GM21528 (cell line): ENCODE results near the gene ZER1.
"Not testable (repeated sequence)": the region's sequence is repeated elsewhere in the genome, so short reads cannot be mapped to it uniquely, and the experiment has no call there.

Experiments used
- ATAC-seq: cut with Tn5 transposase; IDR thresholded peaks from one replicate; pipeline ENCODE4 v1.9.1; 2021; ENCODE audit warnings: mild to moderate bottlenecking, moderate library complexity; ENCODE audit not compliant: unreplicated experiment, low FRiP score

Gene ZER1

DNA sequence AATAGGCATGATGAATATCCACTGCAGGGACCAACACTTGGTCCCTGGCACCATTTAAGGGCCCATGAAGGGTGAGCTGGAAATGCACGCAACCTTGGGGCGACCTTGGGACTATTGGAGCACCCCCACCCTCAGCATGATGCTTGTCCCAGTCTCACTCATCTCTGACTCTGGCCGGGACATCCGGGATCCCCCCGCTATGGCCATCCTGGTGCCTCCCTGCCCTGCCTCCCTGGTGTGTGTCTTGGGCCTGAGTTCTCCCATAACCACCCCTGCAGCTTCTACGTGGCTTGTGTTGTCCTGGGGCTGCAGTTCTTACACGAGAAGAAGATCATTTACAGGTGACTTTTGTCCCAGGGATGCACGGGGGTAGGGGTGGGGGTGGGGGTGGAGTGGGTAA lies 53.7 kb downstream of the ZER1 start:
- no peak for ATAC-seq

DNA sequence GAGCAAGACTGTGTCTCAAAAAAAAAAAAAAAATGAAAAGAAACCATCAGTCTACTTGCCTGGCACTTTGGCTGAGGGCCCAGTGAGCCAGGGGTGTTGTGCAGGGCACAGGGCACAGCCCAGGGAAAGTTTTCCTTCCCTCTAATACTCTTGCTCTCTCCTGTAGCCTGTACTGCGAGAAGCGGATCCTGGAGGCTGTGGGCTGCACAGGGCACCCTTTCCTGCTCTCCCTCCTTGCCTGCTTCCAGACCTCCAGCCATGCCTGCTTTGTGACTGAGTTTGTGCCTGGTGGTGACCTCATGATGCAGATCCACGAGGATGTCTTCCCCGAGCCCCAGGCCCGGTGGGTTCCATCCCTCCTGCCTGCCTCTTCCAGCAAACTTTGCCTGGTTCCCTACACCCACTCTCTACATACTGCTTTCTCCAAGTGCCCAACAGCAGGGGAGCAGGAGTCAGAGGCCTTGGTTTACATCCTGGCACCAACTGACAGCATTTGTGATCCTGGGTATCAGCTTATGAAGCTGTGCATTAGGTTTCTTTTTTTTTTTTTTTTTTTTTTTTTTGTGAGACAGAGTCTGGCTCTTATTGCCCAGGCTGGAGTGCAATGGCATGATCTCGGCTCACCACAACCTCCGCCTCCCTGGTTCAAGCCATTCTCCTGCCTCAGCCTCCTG lies 55.0 kb downstream of the ZER1 start:
- no peak for ATAC-seq

DNA sequence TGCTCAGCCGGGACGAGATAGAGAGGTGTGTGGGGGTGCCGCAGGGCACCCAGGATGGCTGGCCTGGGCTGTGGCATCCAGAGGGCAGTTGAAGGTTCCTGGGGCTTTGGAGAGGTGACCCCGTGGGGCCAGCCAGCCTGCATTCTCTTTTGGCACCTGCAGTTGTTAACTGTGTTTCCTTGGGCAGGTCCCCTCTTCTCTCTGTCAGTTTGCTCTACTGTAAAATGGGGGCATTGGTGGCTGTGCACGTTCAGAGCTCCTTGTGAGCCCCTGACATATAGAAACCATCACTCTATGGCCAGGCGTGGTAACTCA lies 56.3 kb downstream of the ZER1 start:
- no peak for ATAC-seq

DNA sequence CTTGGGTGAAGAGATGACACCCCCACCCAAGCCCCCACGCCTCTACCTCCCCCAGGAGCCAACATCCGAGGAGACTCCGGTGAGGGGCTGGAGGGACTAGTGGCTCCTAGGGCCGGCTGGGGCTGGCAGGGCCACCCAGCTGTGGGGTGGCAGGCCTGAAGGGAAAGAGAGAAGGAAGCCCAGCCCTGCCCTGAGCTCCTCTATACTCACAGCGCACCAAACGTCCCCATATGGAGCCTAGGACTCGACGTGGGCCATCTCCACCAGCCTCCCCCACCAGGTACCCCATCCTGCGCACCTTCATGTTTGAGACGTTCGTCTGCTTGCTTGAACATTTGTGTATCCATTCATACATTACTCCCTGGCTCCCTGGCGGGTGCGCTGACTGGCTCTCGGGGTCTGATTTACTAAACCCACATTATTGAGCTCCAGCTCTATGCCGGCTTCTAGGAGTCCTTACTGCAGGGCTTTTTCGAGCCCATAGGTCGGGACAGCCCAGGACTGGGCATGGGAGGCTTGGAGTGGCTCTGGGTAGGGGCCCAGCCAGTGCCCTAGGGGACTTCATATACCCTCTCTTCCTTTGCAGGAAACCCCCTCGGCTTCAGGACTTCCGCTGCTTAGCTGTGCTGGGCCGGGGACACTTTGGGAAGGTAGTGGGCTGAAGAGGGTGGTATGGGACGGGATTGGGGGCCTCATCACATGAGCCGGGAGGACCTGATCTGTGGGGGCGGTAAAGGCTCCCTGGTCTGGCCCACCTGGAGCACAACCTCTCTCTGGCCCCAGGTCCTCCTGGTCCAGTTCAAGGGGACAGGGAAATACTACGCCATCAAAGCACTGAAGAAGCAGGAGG lies 56.9 kb downstream of the ZER1 start:
- ATAC-seq: no peak

- ATAC-seq: no peak
Observed at GRCh38 chr9:128713941-128714573, 57.7 kb downstream of the ZER1 start.

DNA sequence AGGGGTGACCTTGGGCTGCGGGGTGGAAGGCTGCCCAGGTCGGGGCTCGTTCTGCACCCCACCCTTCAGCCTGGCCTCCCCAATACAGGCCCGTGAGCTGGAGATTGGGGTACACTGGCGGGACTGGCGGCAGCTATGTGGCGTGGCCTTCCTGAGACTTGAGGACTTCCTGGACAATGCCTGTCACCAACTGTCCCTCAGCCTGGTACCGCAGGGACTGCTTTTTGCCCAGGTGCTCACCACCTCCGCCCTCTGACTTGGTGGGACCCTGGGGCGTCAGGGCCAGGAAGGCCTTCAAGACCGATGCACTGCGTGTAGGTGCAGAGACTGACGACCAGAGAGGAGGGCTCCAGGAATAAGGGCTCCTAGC lies 58.3 kb downstream of the ZER1 start:
- ATAC-seq: no peak

- no peak for ATAC-seq
Observed at GRCh38 chr9:128712451-128713410, 59.0 kb downstream of the ZER1 start.

DNA sequence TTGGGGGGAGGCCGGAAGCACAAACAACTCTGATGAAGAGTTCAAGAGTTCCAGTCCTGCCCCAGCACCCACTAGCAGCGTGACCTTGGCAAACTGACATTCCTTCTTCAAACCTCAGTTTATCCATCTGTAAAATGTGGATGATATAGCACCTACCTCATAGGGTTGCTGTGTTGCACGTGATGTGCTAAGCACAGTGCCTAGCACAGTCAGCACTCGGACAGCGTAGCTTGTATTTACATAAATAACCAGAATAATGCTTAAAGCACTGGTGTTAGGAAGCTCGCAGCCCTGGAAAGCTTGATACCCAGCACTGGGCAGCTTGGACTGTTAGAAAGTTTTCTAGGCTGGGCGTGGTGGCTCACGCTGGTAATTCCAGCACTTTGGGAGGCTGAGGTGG lies 64.3 kb downstream of the ZER1 start:
- no peak for ATAC-seq

DNA sequence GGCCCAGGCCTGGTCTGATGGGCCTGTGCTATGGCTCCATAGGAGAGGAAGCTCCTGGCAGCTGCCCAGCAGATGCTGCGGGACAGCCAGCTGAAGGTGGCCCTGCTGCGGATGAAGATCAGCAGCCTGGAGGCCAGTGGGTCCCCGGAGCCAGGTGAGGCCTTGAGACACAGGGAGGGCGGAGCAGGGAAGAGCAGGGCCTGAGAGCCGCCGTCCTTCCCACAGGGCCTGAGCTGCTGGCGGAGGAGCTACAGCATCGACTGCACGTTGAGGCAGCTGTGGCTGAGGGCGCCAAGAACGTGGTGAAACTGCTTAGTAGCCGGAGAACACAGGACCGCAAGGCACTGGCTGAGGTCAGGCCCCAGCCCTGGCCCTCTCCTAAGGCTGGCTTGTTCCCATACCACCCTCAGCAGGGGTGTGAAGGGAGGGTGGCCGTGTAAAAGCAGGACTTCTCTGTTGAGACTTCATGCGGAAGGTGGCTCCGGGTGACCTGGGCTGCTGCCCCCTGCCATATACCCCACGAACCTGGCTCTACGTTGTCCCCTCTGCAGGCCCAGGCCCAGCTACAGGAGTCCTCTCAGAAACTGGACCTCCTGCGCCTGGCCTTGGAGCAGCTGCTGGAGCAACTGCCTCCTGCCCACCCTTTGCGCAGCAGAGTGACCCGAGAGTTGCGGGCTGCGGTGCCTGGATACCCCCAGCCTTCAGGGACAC lies 64.9 kb downstream of the ZER1 start:
- ATAC-seq: no peak

GRCh38 chr9:128706045-128706444 lies 65.7 kb downstream of the ZER1 start:
- ATAC-seq: no peak

DNA sequence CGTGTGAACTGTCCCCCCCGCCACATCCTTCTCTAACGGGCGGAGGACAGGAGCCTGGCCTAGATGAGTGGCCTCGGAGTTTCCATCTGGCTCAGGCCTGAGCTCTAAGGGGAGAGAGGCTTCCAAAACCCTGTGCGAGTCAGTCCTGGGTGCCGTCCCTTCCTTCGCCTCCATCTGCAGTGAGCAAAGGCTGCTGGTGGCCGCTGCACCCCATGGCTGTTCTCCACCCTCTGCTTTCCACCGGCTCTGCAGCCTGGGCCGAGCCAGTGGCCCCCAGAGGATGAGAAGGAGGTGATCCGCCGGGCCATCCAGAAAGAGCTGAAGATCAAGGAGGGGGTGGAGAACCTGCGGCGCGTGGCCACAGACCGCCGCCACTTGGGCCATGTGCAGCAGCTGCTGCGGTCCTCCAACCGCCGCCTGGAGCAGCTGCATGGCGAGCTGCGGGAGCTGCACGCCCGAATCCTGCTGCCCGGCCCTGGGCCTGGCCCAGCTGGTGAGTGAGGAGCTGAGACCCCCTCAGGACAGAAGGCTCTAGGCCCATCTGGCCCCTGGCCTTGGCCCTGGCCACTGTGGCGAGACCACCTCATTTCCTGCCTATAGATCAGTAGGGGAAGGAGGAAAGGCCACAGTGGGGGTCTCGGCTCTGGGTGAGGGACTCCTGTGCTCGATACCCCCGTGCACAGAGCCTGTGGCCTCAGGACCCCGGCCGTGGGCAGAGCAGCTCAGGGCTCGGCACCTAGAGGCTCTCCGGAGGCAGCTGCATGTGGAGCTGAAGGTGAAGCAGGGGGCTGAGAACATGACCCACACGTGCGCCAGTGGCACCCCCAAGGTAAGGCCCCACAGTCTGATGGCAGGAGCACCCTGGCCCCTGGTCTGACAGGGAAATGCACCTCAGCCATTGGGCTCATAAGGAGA lies 66.4 kb downstream of the ZER1 start:
- ATAC-seq: no peak

DNA sequence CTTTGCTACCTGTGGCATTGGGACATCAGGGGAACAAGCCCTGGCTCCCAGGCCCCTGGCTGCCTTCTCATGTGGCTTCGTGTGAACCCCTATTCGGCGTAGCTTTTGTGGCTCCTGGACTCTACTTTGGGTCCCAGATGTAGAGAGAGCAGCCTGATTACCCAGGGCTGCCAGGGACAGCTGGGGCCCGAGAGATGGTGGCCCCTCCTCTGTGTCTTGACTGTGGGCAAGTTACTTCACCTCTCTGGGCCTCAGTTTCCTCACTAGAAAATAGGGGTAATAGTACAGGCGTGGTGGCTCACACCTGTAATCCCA lies 67.4 kb downstream of the ZER1 start:
- no peak for ATAC-seq

DNA sequence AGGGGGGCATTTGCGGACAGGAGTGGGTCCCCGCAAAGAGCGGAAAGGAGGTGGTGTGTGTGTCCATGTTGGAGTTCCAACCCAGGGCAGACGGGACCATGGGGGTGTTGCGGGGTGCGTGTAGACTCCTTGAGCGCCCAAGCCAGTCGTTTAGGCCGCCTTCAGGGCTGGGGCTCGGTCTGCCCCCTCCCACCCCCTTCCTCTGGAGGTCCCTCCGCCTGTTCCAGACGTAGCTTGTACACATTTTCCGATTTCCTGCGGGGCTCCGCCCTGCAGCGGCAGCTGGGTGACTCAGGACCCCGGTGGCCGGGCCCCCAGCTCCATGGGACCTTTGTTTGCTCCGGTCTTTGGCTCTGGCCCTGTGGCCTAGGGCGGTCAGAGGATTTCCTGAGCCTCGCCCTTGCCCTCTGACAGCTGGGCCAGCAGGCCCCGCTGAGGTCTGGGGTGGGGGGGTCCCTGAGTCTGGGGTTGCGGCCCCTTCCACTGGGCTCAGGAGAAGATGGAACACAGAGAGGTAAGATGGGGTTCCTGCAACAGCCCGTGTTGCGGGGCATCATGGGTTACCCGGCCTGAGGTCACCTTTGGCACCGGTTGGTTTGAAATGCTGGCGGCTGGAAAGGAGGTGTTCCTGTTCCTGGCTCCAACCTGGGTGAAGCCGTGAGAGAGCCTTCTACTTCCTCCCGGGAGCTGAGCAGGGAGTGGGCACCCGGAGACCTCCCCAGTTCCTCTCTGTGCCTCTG lies 67.9 kb downstream of the ZER1 start:
- ATAC-seq: no peak

DNA sequence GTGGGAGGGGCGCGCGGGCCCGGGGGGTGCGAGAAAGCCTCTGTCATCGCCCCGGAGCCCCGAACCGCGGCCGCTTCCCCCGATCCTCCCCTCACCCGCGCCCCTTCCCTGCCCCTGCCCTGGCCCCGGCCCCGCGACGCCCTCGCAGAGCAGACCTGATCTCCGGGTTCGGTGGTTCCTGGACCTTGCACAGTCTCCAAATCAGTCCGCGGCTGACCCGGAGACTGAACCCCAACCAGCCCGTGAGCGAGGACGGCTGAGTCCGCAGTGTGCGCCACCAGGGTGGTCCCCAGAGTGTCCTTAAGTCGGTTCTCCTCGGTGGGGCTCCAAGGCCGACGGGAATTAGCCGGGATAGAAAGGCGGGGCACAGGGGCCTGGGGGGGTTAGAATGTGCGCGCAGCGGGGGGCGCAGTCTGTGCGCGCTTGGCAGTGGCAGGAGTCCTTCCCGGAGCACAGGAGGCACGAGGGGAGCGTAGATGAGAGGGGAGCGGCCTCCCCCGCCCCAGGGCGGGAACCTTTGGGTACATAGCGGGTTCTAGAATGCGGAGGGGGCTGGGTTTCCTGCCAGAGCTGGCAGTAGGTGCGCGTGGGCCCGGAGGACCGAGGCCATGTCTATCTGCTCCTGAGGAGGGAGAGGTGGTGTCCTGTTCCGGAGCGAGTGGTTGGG lies 68.6 kb downstream of the ZER1 start:
- ATAC-seq: peak; percentile 18

GRCh38 chr9:128702445-128702948 lies 69.2 kb downstream of the ZER1 start, which contains the start of gene PKN3:
TSS of gene PKN3 (plus strand) at chr9:128702503. CDS start at chr9:128702916, 413 bp downstream.
- ATAC-seq: peak; percentile 65

GRCh38 chr9:128701227-128701854 lies 70.4 kb downstream of the ZER1 start:
- no peak for ATAC-seq

DNA sequence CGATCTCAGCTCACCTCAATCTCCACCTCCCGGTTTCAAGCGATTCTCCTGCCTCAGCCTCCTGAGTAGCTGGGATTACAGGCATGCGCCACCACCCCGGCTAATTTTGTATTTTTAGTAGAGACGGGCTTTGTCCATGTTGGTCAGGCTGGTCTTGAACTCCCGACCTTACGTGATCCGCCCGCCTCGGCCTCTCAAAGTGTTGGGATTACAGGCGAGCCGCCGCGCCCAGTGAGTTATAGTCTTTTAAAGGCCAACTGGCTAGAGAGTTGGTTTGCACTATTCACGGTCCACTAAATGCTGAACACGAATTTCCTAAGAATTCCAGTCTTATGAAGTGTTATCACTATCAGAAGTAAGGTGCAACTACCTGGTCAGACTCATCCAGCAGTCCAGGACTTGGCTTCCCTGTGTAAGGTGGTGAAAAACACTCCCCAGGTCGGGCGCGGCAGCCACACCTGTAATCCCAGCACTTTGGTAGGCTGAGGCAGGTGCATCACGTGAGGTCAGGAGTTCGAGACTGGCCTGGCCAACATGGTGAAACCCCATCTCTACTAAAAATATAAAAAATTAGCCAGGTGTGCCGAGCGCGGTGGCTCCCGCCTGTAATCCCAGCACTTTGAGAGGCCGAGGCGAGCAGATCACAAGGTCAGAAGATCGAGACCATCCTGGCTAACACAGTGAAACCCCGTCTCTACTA lies 72.5 kb downstream of the ZER1 start:
- not testable (repeated sequence) for ATAC-seq
